Measurements from ENCODE around the gene IGF1R. TPM values are rescaled to one million over a fixed set of nuclear protein-coding genes. Genes with fewer than 3 reads are reported as not detected.

Gene IGF1R
- total RNA-seq, 4 donors from 2014 or later: 87.8 to 173 (median 107) TPM

GRCh38 chr15:98955961-98956723, 307.8 kb downstream of the IGF1R start:
- H3K36me3 ChIP-seq: peaks cover 70% of the 10 kb centered on the region
- 84% methylated on average over 13 of the region's 25 CpGs for WGBS

GRCh38 chr15:98956796-98957553, 308.6 kb downstream of the IGF1R start:
- DNase-seq (ENCODE audit: low spot score in 2 of 2): peak; percentile 62 to 75
- Histone ChIP-seq H3K36me3 (peaks cover 70% of the 10 kb centered on the region), H3K27ac (no peak overlapping the region), H3K27me3 (no peaks in the 10 kb centered on the region), H3K4me3 (no peak overlapping the region), H3K9me3 (peaks cover 5% of the 10 kb centered on the region), H3K4me1 (peaks cover 14% of the 10 kb centered on the region)
- 91% methylated on average over 30 of the region's 39 CpGs for WGBS
- no peak for TF ChIP-seq EP300 (IDR thresholded peaks at IDR 0.05)
- no peak for TF ChIP-seq POLR2AphosphoS5 (IDR thresholded peaks at IDR 0.05)
- no peak for TF ChIP-seq CTCF (IDR thresholded peaks at IDR 0.05)
- no peak for TF ChIP-seq POLR2A (IDR thresholded peaks at IDR 0.05)

More at GRCh38 chr15:98955961-98956723, 307.8 kb downstream of the IGF1R start:
- H3K27ac ChIP-seq: no peak overlapping the region
- H3K4me3 ChIP-seq: no peak overlapping the region
- no peak for TF ChIP-seq CTCF (IDR thresholded peaks at IDR 0.05)
- TF ChIP-seq POLR2A (IDR thresholded peaks at IDR 0.05): no peak
- TF ChIP-seq EP300 (IDR thresholded peaks at IDR 0.05): no peak
- H3K27me3 ChIP-seq: no peaks in the 10 kb centered on the region
- peak in 1 of 2 donors; percentile 57 for DNase-seq (ENCODE audit: low spot score in 2 of 2)
- H3K4me1 ChIP-seq: peaks cover 14% of the 10 kb centered on the region
- no peaks in the 10 kb centered on the region for H3K9me3 ChIP-seq

- peaks cover 7% of the 10 kb centered on the region for H3K9me3 ChIP-seq
- DNase-seq (ENCODE audit: low spot score in 2 of 2): no peak
- no peak overlapping the region for H3K4me3 ChIP-seq
- peaks cover 75% of the 10 kb centered on the region for H3K36me3 ChIP-seq
- H3K27me3 ChIP-seq: no peaks in the 10 kb centered on the region
- 84% methylated on average over 6 of the region's 6 CpGs for WGBS
- peaks cover 14% of the 10 kb centered on the region for H3K4me1 ChIP-seq
- TF ChIP-seq EP300 (IDR thresholded peaks at IDR 0.05): no peak
- TF ChIP-seq POLR2AphosphoS5 (IDR thresholded peaks at IDR 0.05): no peak
- no peak for TF ChIP-seq POLR2A (IDR thresholded peaks at IDR 0.05)
- TF ChIP-seq CTCF (IDR thresholded peaks at IDR 0.05): no peak
- H3K27ac ChIP-seq: no peak overlapping the region
Measured at GRCh38 chr15:98957655-98958054, 309.3 kb downstream of the IGF1R start.

- TF ChIP-seq CTCF (IDR thresholded peaks at IDR 0.05) (no peak), POLR2AphosphoS5 (IDR thresholded peaks at IDR 0.05) (no peak), POLR2A (IDR thresholded peaks at IDR 0.05) (no peak), EP300 (IDR thresholded peaks at IDR 0.05) (no peak)
- H3K36me3 ChIP-seq: peaks cover 75% of the 10 kb centered on the region
- no peak overlapping the region for H3K4me3 ChIP-seq
- peaks cover 14% of the 10 kb centered on the region for H3K4me1 ChIP-seq
- no peak for DNase-seq (ENCODE audit: low spot score in 2 of 2)
- H3K9me3 ChIP-seq: peaks cover 7% of the 10 kb centered on the region
- no peaks in the 10 kb centered on the region for H3K27me3 ChIP-seq
- H3K27ac ChIP-seq: no peak overlapping the region
- WGBS: 92% methylated on average over 7 of the region's 11 CpGs
Measured at GRCh38 chr15:98958076-98958475, 309.7 kb downstream of the IGF1R start.

Data from suprapubic skin (tissue), 4 donors.